ENCODE results near the gene OR7G1. TPM values are rescaled to one million over a fixed set of nuclear protein-coding genes. Genes with fewer than 3 reads are reported as not detected.

The OR7G1 gene
- total and polyA plus RNA-seq, 2 experiments from 2014 or later: not detected

DNA sequence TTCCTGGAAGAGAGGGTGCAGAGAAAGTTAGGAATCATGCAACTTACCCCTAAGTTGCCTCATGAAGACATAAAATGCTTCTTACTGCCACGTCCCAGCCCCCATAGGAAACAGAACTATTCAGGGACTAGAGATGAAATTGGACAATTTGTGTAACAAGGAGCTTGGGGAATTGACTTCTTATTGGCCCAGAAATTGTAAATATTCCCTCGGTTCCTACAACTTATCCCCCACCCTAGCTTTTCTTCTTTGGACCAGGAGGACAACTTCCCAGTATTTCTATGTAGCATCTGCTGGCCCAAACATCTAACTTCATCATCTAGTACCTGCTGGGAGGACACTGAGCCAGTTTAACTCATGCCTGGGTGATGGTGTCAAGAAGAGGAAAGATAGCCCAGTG, 28.8 kb downstream of the OR7G1 start, which contains the start of gene OR1M1:
OR1M1 (plus strand) TSS at position 301 of the 400 bp plus-strand sequence. CDS start 6,184 bp downstream, outside the sequence.
- no peak for DNase-seq (ENCODE audit: low spot score)
- Histone ChIP-seq H3K4me3 (no peak within 1 kb of the TSS), H4K20me1 (ENCODE audit: insufficient read depth, poor library complexity, severe bottlenecking) (no peaks in the 10 kb centered on the region), H3K9me2 (replicated peaks; ENCODE audit: insufficient read depth) (no peaks in the 10 kb centered on the region), H3K79me2 (no peaks in the 10 kb centered on the region), H3K9me3 (ENCODE audit: low read depth) (no peaks in the 10 kb centered on the region), H3K27ac (no peak within 1 kb of the TSS), H2AFZ (no peak within 1 kb of the TSS), H3K4me2 (no peak within 1 kb of the TSS), H3K36me3 (replicated peaks; ENCODE audit: insufficient read depth, low read depth) (no peaks in the 10 kb centered on the region), H3K4me1 (ENCODE audit: insufficient read depth) (no peaks in the 10 kb centered on the region), H3K27me3 (no peaks in the 10 kb centered on the region)
- WGBS (ENCODE audit: low lambda C conversion rate, missing lambda C conversion rate): 52% methylated on average over 2 of the region's 2 CpGs
- TF ChIP-seq, protein P1, sequence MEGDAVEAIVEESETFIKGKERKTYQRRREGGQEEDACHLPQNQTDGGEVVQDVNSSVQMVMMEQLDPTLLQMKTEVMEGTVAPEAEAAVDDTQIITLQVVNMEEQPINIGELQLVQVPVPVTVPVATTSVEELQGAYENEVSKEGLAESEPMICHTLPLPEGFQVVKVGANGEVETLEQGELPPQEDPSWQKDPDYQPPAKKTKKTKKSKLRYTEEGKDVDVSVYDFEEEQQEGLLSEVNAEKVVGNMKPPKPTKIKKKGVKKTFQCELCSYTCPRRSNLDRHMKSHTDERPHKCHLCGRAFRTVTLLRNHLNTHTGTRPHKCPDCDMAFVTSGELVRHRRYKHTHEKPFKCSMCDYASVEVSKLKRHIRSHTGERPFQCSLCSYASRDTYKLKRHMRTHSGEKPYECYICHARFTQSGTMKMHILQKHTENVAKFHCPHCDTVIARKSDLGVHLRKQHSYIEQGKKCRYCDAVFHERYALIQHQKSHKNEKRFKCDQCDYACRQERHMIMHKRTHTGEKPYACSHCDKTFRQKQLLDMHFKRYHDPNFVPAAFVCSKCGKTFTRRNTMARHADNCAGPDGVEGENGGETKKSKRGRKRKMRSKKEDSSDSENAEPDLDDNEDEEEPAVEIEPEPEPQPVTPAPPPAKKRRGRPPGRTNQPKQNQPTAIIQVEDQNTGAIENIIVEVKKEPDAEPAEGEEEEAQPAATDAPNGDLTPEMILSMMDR (IDR thresholded peaks at IDR 0.05; ENCODE audit: poor library complexity): no peak
- TF ChIP-seq EZH2phosphoT487 (IDR thresholded peaks at IDR 0.05; ENCODE audit: low read depth, severe bottlenecking, unreplicated experiment): no peak
- TF ChIP-seq EZH2 (IDR thresholded peaks at IDR 0.05; ENCODE audit: borderline replicate concordance): no peak

DNA sequence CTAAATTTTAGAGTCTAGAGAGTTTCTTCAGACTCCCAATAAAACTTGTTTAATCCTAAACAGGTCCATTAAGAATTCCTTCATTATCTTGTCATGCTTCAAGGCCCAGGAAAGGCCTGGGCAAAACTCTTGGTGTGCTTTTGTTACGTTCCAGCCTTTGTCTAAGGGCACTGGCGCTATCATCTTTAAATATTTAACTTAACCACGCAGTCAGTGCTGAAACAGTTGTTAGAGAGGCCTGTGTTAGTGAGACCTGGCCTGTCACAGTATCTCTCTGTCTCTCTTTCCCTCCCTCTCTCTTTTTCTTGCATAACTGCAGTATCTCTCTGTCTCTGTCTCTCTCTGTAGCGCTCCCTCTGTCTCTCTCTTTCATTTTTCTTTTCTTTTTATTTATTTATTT, 36.9 kb downstream of the OR7G1 start:
- no peaks in the 10 kb centered on the region for H3K9me2 ChIP-seq (replicated peaks; ENCODE audit: insufficient read depth)

DNA sequence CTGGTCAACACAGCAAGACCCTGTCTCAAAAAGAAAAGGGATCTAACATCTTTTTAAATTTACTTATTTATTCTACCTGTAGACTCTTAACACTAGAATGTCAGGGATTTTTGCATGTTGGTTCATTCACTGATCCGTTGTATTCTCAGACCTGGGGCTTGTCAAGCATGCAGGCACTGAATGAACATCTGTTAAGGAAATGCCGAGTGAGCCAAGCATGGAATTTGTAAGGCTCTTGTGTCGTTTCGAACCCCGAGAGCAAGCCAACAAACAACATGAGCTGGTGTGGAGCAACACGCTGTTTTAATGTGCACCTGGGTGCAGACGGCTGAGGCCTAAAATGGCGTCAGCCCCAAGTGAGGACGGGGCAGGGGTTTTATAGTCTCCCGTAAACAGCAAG, 38.7 kb downstream of the OR7G1 start:
- H3K4me3 ChIP-seq: no peak overlapping the region
- H4K20me1 ChIP-seq (ENCODE audit: insufficient read depth, poor library complexity, severe bottlenecking): no peaks in the 10 kb centered on the region
- H3K36me3 ChIP-seq (replicated peaks; ENCODE audit: insufficient read depth, low read depth): no peaks in the 10 kb centered on the region
- no peak for DNase-seq (ENCODE audit: low spot score)
- TF ChIP-seq EZH2 (IDR thresholded peaks at IDR 0.05; ENCODE audit: borderline replicate concordance) (no peak), EZH2phosphoT487 (IDR thresholded peaks at IDR 0.05; ENCODE audit: low read depth, severe bottlenecking, unreplicated experiment) (no peak)
- TF ChIP-seq, protein P1 (IDR thresholded peaks at IDR 0.05; ENCODE audit: poor library complexity): no peak
- H3K27ac ChIP-seq: no peak overlapping the region
- no peak overlapping the region for H3K4me2 ChIP-seq
- peaks cover 4% of the 10 kb centered on the region for H3K4me1 ChIP-seq (ENCODE audit: insufficient read depth)
- no peaks in the 10 kb centered on the region for H3K79me2 ChIP-seq
- no peaks in the 10 kb centered on the region for H3K9me3 ChIP-seq (ENCODE audit: low read depth)
- WGBS (ENCODE audit: low lambda C conversion rate, missing lambda C conversion rate): 72% methylated on average over 10 of the region's 10 CpGs
- H3K27me3 ChIP-seq: no peaks in the 10 kb centered on the region
- no peaks in the 10 kb centered on the region for H3K9me2 ChIP-seq (replicated peaks; ENCODE audit: insufficient read depth)
- no peak overlapping the region for H2AFZ ChIP-seq

More for the DNA sequence above, 36.9 kb downstream of the OR7G1 start:
- H3K4me2 ChIP-seq: no peak overlapping the region
- no peaks in the 10 kb centered on the region for H3K36me3 ChIP-seq (replicated peaks; ENCODE audit: insufficient read depth, low read depth)
- no peak for DNase-seq (ENCODE audit: low spot score)
- no peaks in the 10 kb centered on the region for H3K79me2 ChIP-seq
- no peak overlapping the region for H2AFZ ChIP-seq
- no peaks in the 10 kb centered on the region for H3K9me3 ChIP-seq (ENCODE audit: low read depth)
- H4K20me1 ChIP-seq (ENCODE audit: insufficient read depth, poor library complexity, severe bottlenecking): no peaks in the 10 kb centered on the region
- peak overlapping the region; percentile 7 for H3K27ac ChIP-seq
- WGBS (ENCODE audit: low lambda C conversion rate, missing lambda C conversion rate): 50% methylated on average over 4 of the region's 4 CpGs
- no peaks in the 10 kb centered on the region for H3K27me3 ChIP-seq
- TF ChIP-seq EZH2 (IDR thresholded peaks at IDR 0.05; ENCODE audit: borderline replicate concordance): no peak
- no peak for TF ChIP-seq EZH2phosphoT487 (IDR thresholded peaks at IDR 0.05; ENCODE audit: low read depth, severe bottlenecking, unreplicated experiment)
- H3K4me3 ChIP-seq: no peak overlapping the region
- peaks cover 4% of the 10 kb centered on the region for H3K4me1 ChIP-seq (ENCODE audit: insufficient read depth)

DNA sequence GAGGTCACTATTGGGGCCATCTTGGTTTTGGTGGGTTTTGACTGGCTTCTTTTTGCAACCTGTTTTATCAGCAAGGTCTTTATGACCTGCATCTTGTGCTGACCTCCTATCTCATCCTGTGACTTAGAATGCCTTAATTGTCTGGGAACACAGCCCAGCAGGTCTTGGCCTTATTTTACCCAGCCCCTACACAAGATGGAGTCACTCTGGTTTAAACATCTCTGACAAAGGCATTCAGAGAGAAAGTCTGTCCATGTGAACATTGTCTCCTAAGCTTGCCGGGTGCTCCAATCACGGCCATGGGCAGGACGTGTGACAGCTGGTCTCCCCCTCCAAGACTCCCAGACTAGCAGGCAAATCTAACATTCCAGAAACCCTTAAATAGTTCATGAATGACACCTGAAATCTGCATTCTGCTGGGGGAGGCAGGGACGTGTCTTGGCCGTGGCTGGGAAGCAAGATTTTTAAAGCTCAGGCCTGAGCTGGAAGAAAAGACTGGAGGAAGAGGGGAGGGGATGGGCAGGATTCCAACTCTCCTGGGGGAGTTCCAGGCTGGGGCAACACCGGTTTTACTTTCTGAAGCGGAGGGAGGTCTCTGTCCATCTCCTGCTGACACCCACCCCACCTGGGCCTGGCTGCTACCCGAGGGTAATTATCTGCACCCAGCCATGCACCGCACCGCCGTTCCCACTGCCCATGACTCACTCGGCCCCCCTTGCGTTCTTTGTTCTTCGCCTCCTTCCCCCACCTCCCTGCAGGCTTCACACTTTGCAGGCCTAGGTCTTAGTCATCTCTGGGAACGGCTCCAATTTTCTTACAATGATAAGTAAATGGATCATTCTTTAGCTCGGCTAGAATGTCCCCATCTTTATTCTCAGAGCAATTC, 40.3 kb downstream of the OR7G1 start:
- WGBS (ENCODE audit: low lambda C conversion rate, missing lambda C conversion rate): 15% methylated on average over 16 of the region's 16 CpGs
- Histone ChIP-seq H3K4me2 (no peak overlapping the region), H3K9me2 (replicated peaks; ENCODE audit: insufficient read depth) (no peaks in the 10 kb centered on the region), H3K36me3 (replicated peaks; ENCODE audit: insufficient read depth, low read depth) (no peaks in the 10 kb centered on the region), H4K20me1 (ENCODE audit: insufficient read depth, poor library complexity, severe bottlenecking) (no peaks in the 10 kb centered on the region), H3K27ac (peak overlapping the region; percentile 74), H3K9me3 (ENCODE audit: low read depth) (no peaks in the 10 kb centered on the region), H3K79me2 (no peaks in the 10 kb centered on the region), H2AFZ (peak overlapping the region; percentile 19), H3K4me1 (ENCODE audit: insufficient read depth) (peaks cover 4% of the 10 kb centered on the region), H3K4me3 (no peak overlapping the region), H3K27me3 (no peaks in the 10 kb centered on the region)
- TF ChIP-seq EZH2 (IDR thresholded peaks at IDR 0.05; ENCODE audit: borderline replicate concordance) (no peak), EZH2phosphoT487 (IDR thresholded peaks at IDR 0.05; ENCODE audit: low read depth, severe bottlenecking, unreplicated experiment) (no peak)
- TF ChIP-seq, protein P1 (IDR thresholded peaks at IDR 0.05; ENCODE audit: poor library complexity): no peak
- peak; percentile 93 for DNase-seq (ENCODE audit: low spot score)

All from hepatocyte (in vitro differentiated cells).